Umbilical cord (tissue), 2 donors: ENCODE results near the gene MSI2. TPM values are rescaled to one million over a fixed set of nuclear protein-coding genes. Genes with fewer than 3 reads are reported as not detected.

ENCODE experiments used
- DNase-seq: peaks from one replicate; pipeline ENCODE4 v3.0.0-alpha.2; 2015; ENCODE audit warnings: low spot score
- total RNA-seq: library from RNA; depleted of rRNA; stranded (reverse); fragments of >200 nt; gene quantifications from one replicate; pipeline ENCODE4 v1.2.3, GENCODE V29; 2014; ENCODE audit warnings: low replicate concordance; ENCODE audit not compliant: insufficient read depth

MSI2 gene
- total RNA-seq, 1 donor from 2014 or later, result 62.6 TPM

DNA sequence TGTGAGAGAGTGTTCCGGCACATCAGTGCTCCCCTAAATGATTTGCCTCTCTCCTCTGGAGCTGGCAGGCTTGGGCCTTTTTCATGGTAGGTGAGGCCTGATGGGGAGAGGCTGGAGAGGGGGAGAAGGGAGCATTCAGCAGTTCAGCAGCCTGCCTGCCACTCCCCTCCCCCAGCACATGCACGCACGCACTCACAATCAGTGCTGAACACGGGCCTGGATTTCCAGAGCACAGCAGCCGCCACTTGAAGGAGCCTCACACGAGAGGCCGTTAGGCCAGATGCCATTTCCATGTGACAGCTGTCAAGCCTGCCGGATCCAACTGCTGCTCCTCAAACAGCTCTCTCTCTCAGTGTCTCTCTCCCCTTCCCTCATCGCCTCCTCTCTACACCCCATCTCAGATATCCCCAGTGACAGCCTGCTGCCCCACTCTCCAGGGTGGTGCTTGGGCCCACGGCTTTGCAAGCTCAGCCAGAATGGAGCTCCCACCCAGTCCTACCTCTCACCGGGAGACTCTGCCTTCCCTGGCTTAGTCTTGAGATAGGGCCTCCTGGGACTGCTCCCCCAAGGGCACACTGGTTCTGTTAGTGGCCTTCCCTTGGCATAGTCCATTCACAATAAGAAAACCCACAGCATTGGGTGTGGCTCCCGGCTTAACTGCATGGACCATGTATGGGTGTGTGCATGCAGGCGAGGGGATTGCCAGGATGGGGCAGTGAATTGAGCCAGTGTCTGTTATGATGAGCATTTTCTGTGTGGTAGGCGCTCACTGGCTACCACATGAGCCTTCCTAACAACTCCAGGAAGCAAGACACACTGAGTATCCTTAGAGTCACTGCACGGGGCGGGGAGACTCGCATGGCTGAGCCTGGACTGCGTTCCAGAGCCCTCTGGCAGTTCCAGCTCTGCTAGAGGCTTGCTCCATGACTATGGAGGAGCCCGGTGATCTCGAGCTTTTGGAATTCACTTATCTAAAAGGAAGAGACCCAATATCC, 262.6 kb downstream of the MSI2 start:
- peak; percentile 93 for DNase-seq

DNA sequence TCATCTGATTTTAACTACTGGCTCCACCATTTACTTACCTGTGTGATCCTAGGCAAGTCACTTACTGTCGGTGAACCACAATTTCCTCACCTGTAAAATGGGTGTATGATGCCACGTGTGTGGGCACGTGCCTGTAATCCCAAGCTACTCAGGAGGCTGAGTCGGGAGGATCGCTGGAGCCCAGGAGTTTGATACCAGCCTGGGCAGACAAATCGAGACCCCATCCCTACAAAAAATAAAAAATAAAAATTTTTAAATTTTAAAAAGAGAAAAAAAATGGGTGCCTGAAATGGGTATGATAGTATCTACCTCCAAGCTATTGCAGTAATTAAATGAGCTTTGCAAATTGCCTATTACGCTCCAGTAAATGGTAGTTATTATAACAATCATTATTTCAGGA, 263.5 kb downstream of the MSI2 start:
- no peak for DNase-seq

DNA sequence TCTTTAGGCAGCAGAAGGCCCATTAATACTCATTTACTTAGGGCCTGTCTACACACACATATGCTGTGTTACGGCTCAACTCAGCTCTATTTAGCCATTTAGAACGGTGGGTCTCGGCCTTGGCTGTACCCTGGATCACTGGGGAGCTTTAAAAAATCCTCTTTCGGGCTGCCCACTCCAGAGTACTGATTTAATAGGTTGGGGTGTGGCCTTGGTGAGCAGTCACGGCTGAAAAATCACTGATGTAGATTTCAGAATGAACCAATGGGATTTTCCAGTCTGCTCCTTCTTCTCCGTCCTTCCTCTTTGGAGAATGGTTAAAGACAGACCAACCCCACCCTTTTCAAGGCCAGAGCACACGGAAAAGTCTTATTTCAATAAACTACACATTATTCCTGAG, 265.3 kb downstream of the MSI2 start:
- peak; percentile 92 for DNase-seq

DNA sequence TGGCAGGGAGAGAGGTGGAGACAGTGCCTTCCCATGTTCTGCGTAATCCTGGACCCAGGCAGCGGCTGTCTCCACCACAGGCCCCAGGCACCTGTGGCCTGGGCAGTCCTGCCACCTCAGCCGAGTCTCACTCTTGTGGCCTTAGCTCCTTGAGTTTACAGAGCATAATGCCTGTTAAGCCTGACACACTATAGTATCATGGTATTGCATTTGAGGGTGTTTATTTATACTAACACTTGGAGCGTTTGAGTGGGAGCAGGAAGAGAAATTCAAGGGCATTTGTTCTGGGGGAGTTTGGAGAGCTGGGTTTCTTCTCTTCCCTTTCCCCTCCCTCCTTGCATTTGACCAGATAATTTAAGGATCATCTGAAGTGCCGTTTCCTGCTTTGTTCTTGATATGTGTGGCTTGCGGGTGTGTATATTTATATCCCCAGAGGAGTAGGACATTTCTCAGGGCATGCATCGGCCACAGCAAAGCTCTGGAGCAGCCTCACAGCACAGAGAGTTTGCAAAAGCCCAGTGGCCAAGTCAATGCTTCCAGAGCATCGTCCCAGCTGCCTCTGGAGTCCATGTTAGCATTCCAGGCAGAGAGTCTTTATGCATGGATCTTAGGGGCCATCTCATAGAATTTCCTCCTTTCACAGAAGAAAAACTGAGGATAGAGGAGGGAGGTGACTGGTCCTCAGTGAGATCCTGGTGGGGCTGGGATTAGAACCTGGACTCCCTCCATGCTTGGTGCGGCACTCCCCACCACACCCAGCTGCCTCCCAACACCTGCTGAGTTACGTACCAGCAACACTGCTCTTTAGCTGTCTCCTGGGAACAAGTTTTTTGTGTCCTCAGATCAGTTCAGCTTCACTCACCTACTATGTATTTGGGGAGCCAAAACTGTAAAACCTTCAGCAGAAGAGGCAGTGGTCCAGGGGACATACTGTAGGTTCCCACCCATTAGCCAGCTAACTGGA, 266.0 kb downstream of the MSI2 start:
- no peak for DNase-seq

DNA sequence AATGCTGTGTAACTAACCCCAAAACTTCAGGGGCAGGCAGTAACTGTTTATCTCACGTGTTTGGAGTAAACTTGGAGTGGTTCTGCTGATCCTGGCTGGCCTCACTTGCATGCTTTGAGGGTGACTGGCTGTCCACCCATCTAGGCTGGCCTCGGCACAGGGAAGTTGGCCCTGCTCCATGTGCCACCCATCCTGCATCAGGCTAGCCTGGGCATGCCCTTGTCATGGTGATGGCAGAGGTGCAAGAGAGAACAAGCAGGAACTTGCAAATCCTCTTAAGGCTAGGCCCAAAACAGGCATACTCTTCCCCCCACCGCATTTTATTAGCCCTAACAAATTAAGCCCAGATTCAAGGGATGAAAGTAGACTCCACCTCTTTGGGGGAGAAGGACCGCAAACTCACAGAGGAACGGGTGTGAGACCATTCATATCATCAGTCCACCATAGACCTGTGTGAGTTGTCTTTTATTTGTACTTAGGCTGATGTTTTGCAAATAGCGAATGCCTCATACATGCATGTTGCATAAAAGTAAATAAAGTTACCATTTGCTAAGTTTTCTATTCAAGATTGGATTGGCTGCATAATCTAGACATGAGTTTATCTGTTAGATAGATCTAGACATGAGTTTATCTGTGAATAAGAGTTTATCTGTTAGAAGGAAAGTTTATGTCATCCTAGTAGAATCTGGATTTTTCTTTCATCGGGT, 267.8 kb downstream of the MSI2 start:
- no peak for DNase-seq

DNA sequence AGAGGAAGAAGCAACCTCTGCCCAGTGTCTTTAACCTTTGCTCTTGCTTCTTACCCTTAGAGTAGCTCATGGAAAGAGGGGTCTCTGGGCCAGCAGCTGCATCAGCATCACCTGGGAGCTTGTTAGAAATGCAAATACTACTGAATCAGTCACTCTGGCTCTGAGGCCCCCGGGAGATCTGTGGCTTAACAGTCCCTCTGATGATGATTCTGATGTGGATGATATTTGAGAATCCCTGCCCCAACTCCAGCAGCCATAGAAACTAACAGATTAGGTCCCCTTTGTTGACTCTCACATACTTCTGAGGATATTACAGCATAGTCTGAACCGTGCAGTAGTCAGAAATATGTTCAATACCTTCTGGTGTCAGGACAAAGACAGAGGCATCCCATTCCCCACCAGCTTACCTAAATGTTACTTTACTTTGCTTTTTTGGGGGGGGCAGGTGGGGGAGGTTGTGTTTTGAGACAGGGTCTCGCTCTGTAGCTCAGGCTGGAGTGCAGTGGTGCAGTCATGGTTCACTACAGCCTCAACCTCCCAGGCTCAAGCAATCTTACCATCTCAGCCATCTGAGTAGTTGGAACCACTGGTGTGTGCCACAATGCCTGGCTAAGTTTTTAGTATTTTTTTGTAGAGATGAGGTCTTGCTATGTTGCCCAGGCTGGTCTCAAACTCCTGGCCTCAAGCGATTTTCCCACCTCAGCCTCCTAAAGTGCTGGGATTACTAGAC, 268.7 kb downstream of the MSI2 start:
- DNase-seq, result no peak

DNA sequence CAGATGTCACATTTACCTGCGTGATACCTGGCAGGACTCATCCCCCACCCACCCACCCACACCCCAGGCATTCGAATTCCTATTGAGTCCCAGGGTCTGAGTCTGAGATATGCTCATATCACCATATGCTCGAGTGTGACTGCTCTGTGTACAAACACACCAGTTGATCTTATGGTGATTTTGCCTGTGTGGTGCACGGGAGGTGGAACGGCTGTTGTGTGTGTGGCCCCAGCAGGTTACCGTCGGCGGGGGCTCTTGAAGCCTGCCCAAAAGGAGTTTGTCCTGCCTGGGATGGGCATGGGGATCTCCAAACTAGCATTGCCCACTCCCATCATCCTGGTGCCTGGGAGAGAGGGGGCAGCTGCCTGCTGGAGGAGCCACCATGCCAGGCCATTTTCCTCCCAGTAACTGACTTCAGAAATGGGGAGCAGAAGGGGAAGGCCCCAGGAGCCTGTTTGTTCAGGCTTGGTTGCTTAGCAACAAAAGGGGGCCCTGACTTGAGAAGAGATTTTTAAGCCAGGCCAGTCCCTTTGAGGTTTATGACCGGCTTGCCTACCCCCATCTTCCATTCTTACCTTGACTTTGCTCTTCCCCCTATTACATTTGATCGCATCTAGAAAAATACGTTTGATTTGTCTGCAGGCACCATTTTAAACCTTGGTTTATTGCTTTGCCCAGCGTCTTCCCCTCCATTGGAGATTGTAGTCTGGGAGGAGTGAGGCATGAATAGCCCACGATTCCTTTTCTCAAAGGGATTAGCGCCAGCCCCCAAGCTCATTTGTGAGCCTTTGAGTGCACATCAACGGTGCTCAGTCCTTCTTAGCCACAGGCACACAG, 271.1 kb downstream of the MSI2 start:
- DNase-seq, result no peak

DNA sequence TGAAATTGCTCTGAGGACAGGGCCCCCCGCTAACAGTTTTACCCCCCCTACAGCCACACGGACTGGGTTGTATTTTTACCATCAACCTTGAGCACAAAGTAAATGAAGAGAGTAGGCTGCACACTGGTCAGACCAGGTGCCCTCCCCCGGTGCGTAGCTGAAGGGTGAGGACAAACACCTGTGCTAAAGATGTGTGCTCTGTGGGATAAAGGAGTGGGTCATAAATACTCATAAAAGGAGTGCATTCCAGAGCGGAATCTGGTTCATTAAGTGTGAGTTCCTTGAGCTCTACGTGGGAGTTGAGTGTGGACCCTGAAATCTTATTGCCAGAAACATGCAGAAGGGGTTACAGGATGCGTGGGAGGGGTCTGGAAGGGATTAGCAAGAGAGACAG, 271.7 kb downstream of the MSI2 start:
- DNase-seq, result no peak

DNA sequence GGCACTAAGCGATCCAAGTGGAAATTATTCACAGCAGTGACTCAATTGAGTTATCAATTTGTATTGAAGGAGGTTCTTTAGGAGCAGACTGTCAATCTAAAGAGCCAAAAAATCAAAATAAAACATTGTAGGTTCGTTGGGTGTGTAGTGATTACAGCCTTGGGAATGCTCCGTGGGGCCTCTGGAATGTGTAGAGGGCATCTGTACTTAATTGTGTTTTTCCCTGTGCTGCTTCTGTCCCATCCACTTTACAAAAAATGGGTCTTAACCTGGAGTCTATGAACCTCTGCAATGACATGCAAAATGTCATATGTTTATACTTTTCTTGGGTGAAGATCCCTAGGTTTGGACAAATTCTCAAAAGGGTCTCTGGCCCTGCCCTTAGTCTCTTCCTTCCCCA, 273.7 kb downstream of the MSI2 start:
- no peak for DNase-seq

DNA sequence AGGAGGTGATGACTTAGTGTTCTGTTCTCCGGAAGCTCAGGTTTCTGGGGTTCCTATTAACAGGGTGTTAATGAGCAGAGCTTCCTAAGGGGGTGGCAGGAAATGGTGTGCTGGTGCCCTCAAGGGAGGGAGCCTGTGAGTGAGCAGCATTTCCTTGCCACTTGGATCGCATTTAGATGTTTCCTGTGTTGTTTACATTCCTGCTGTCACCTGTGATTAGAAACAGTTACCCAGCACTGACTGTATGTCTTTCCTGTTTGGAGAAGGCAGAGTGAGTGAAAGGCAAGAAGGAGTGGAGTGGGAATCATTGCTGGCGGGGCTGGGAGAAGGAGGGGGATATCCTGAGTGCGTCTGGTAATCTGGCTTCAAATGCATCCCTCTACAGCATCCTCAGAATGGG, 274.2 kb downstream of the MSI2 start:
- DNase-seq, result no peak

DNA sequence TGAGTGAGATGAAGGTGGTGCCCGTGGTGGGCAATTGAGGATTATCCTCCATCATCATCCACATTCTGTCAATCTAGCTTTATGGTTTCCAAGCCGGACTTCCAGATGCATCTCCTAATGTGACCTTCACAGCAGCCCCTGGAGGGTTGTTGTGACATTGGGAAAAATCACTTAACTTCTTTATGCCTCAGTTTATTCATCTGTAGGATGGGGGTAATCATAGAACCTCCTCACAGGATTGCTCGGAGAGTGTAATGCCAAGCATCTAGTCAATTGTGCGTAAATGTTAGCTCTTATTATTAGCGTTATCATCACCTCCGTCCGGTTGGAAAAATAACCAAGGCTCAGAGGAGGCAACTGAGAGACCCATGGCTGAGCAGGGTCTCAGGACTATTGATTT, 274.8 kb downstream of the MSI2 start:
- DNase-seq, result no peak

DNA sequence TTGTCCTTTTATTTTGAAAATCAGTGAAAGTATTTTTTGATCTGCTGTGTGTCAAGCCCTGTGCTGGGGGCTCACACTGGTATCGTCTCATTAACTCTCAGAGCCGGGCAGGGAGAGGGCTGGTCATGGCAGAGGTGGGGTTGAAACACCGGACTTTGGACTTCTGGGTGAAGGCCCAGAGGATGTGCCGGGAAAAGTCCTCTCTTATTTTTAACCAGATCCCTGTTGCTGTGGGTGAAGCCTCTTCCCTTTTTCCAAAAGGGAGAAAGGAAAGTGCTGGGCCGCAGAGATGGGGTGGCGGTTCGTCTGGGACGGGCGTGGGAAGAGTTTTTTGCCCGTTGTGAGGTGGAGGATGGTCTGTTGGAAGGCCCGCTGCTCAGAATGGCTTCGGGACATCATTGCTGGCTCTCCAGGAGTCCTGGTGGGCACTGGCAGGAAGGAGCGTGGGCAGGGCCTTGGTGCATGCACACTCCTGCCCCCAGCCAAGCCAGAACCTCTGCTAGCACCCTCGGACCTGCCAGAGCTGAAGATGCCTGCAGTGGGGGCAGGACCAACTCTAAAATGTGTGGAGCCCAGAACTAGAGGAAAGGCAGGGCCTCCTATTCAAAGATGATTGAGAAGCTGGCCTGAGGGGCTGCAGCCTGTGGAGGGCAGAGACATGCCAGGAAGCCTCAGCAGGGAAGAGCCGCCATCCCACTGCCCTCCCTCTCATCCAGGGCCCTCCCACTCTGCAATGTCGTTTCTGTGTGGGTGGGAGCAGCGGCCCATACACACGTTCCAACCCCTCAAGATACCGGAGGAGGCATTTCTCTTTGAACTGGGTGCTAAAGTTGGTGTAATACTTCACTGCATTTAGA, 275.6 kb downstream of the MSI2 start:
- no peak for DNase-seq

DNA sequence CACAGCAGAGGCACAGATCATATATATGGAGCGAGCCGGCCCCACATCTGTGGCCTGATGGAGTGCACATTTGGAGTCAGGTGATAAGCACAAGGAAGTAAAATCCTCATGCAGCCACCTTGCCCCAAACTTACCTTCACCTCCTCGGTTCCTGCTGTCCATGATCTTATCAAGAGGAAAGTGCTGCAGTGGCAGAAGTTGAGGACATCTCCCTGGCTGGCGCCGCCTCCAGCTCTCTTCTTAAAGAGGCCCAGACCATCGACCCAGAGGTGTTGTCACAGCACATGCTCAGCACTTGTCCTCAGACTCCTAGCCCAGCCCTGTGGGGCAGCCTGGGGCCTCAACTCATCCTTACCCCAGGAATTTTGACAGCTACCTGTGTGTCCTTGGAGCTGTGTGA, 276.2 kb downstream of the MSI2 start:
- DNase-seq, result no peak

DNA sequence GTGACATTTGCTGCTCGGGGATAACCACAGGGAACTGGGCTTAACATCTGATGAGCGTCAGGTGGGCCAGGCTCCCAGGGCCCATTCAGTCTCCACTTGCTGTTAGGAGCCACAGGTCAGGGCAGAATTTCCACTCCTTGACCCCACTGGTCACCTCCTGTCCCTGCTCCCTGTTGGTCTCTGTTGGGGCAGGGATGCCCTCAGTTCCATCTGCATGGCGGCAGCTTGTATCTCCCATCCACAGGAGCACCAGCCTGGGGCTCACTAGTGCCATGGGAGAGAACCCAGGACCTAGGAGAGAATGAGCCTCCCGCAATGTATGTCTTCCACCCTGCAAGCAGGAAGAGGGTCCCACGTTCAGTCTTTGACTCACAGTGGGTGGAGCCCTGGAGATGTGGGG, 276.6 kb downstream of the MSI2 start:
- no peak for DNase-seq

DNA sequence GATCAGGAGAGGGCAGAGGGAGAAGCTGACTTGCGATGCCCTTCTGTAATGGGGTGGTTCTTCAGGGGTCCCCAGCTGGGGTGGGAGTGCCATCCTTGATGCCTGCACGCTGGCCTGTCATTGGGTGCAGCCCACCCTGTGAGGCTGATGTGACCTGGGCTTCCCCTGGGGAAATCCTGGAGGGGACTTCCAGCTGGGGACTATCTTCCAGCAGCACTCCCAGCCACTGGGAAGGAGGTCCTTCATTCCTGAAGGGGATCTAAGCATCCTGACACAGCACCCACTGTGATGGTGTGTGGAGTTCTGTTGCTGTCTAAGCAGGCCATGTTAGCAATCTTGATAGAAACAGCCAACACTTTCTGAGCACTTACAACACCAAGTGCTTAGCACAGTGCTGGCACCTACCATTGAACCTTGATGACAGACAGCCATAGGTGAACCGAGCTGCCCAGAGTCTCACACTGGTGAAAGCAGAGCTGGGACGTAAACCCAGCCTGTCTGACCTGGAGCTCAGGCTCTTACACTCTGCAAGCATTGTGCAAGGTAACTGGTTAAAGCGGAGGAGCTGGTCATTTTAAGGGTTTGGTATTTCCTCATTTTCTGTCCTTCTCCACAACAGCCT, 277.5 kb downstream of the MSI2 start:
- no peak for DNase-seq

DNA sequence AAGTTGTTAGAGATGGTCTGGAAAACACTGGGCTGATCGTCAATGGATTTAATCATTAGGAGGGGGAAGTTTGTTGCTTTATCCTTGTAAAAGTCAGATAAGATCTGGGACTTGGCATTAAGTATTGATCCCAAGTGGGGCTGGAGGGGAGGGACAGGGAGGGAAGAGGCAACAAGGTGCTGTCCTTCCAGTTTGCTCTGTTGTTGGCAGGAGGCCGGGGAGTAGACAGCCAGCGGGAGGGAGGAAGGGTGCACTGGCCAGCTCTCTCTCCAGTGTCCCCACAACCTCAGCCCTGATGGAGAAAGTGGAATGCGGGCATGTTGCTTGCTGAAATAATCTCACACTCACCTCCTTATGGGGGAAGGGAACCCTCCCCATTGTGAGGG, 278.5 kb downstream of the MSI2 start:
- no peak for DNase-seq

DNA sequence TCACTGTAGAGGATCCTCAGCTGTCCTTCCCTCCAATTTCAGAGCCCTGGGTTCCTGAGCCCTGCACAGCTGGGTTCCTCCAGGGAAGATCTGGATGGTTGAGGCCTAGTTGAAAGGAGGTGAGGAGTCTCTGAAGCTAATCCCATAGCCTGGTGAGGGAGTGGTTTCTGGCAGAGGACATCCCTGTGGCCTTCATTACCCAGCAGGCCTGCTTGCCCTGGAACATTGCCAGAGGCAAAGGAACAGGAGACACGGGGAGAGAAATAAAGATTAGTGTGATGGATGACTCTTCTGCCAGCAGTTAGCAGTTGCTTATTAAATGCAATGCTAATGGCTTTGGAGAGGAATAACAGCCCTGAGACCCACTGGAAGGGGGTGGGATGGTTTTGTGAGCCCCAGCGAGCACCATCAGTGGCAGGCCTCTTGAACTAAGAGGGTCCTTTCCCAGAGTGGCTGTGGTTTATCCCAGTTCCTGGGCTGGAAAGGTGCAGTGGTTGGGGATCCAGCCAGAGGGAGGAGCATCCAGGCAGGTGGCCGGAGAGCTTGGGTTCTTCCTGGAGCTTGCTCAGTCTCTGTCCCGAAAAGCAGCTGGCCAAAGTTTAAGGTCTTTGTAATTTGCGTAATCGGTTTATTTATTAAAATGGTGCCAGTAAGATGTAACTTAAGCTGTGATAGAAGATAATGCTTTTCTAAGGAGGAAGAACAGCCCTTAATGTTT, 279.1 kb downstream of the MSI2 start:
- DNase-seq, result no peak

DNA sequence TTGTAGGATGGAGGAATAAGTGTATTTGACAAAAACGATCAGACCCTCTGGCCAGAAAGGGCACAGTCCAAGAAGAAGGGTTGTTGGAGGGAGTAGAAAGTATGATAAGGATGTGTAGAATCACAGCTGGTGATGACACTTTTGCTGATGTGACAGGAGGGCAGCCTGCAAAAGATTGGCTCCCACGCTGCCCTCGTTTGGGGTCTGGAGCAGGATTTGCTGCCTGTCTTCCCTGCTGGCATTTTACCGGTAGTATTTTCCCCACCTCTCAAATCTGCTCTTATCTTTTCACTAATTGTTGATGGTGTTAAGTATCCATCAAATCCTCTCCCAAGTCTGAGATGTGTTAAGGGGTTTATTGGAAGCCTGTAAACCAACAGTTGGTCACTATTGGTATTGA, 280.0 kb downstream of the MSI2 start:
- no peak for DNase-seq
